NOMO-1 treated with DMSO at 0.1 percent for 48 hours (cell line): Measurements from ENCODE around the gene PAXX.

ENCODE experiments used
- DNase-seq: peaks from one replicate; lab custom pipeline; 2025; ENCODE audit not compliant: unreplicated experiment; lab: John Stamatoyannopoulos, UW

Gene PAXX

DNA sequence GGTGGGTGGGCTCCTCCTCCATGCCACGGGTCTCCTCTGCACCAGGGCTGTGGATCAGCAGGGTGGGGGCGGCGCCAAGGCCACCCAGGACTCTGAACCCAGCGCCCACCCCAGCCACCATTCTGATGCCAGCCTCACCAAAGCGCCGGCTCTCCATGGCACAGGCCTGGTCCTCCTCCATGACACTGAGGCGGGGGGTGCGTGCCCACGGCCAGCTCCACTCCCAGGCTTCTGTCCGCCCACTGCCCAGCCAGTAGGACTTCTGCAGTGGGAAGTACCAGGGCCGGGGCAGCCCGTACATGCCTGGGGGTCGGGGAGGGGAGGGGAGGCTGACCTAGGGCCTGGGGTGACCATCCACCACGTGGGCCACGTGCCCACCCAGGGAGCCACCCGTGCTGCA, 24.2 kb downstream of the PAXX start:
- no peak for DNase-seq

GRCh38 chr9:137017071-137017470, 24.8 kb downstream of the PAXX start:
- DNase-seq: no peak

GRCh38 chr9:137017791-137018497, 25.7 kb downstream of the PAXX start:
- no peak for DNase-seq

GRCh38 chr9:137018761-137019559, 26.7 kb downstream of the PAXX start:
- DNase-seq: no peak

GRCh38 chr9:137019891-137020683, 27.9 kb downstream of the PAXX start:
- DNase-seq: no peak

DNA sequence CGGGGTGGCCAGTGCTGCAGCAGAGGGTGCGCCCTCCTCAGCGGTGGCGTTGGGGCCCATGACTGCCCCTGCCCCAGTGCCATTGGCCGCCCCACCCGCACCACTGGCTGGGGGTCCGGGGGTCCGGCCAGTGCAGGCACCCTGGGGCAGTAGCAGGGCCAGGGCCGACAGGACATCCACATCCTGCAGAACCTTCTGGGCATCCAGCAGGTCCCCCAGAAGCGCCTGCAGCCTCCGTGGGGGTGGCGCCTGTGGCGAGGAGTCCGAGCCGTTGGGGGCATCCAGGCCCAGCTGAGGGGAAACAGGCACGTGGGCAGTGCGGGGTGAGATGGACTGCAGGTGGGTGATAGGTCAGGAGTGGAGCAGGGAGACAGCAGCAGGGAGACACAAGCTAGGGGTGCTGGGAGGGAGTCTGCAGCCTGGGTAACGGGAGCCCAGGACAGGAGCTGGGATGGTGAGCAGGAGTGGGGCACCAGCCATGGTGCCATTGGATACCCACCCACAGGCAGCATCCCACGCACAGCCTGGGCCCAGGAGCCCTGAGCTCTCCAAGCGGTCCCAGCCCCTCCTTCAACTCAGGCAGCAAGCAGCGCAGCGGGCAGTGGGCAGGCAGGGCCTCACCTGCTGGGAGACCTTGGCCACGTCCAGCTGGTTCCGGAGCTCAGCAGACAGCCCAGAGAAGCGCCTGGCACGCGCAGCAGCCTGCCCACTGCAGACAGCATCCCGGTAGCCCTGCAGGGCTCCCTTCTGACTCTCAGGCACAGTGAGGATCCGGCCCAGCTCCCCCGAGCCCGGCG, 28.7 kb downstream of the PAXX start:
- DNase-seq: no peak

DNA sequence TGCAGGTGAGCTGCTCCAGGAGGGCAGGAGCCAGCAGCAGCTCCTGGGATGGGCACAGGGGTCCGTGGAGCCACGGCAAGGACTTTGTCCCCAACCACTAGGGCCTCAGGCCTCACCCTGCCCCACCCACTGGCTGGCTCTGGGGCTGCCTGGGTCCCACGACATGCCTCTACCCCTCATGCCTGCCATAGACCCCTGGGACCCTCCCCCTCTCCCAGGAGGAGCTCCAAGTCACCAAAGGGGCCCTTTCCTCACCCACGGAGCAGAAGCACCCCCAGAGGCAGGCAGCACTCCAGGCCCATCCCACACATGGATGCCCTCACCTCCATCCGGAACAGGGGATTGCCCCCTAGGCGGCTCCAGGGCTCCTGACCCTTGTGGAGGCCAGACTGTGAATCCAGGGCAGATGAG, 29.4 kb downstream of the PAXX start:
- DNase-seq: no peak

GRCh38 chr9:137021979-137022661, 29.9 kb downstream of the PAXX start:
- peak; percentile 70 for DNase-seq

- DNase-seq: no peak
These were observed 30.4 kb downstream of the PAXX start for GRCh38 chr9:137022662-137023008.

- no peak for DNase-seq
These were observed 30.9 kb downstream of the PAXX start for GRCh38 chr9:137023157-137023556.

DNA sequence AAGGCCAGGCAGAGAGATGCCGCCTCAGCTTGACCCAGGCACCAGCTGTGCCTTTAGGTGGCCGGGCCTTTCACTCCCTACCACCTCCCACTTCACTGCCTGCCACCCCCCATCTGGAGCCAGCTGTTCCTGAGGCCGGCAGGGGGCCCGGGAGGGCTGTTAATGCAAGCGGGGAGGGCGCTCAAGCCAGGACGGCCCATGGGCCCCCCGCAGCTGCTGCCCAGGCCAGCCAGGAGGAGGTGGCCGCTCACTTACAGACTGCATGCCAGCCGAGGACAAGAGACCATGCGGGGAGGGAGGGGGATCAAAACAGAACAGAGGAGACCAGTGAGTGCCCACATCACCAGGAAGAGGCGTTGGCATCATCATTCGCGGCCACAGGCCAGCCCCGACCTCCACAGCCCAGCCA, 31.4 kb downstream of the PAXX start:
- no peak for DNase-seq

DNA sequence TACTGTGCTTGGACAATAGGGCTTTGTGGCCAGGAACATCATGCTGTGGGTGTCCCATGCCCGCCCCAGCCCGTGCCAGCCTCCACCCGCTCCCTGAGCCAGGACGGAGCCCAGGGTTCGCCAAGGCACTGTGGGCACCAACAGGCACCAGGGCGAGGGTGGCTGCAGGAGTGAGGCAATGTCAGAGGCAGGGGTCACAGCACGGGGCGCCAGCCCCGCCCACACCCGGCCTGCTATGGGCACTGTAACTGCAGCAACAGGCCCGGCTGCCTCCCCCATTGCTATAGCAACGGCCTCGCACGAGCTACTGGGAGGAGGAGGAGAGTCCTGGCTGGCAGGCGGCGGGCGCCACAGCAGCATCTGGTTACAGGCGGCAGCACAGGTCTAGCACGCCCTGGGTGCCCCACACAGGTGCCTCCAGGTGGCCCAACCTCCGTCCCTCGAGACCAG, 33.3 kb downstream of the PAXX start:
- DNase-seq: no peak

DNA sequence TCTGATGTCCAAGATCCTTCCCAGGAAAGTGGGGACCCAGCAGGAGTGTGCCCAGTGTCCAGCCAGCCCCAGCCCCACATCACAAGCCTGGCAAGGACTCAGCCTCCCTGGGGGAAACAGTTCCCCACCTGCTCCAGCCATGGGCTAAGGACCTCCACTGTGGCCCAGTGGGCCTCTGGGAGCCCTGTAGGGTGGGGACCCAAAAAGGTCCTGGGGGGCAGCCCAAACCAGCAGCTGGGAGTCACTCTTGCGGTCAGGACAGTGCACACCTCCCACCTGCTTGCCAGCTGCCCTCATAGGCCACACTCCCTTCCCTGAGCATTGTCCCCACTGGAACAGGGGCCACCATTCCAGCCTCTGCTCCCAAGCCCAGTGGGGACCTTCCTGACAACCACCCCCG, 34.2 kb downstream of the PAXX start:
- no peak for DNase-seq

DNA sequence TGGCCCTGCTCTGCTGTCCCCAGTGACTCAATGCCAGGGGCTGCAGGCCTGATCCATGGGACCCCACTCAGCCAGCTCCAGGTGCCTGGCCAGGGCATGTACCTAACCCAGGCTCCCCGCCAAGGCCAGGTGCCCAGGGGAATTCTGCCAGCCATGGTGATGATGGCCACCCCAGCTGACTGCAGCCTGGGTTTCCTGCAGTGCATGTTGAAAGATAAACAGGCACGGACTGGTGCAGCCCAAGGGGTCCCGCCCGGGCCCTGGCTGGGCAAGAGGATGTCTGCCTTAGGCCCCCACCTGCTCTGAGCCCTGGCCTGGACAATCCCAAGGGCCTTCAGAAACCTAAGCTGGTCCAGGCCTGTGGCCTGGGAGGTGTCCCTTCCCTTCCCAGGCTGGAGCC, 34.6 kb downstream of the PAXX start:
- no peak for DNase-seq

- no peak for DNase-seq
These were observed 35.4 kb downstream of the PAXX start, which contains the start of gene ABCA2 for GRCh38 chr9:137027369-137028262. TSS of gene ABCA2 (minus strand) at chr9:137028237. CDS start at chr9:137028140, 97 bp downstream.

- peak; percentile 63 for DNase-seq
These were observed 36.2 kb downstream of the PAXX start for GRCh38 chr9:137028263-137029057.

GRCh38 chr9:137029058-137029936, 37.1 kb downstream of the PAXX start:
- DNase-seq: peak; percentile 65
